OCI-LY3 (cell line): ENCODE measurements around the gene NRG3.

Experiments used
- CTCF ChIP-seq: fragments of 200-600, 300-600 bp; sonication (generic); IDR thresholded peaks from 2 replicates; pipeline ENCODE4 v1.5.1; 2014; ENCODE audit warnings: antibody characterized with exemption, low read length, low read depth
- EZH2phosphoT487 ChIP-seq: fragments of 200-600 bp; shearing (Covaris generic); IDR thresholded peaks from 2 replicates; pipeline ENCODE4 v1.6.1; 2018; ENCODE audit warnings: antibody characterized with exemption, mixed run types, low read depth

GRCh38 chr10:82282782-82283456, 407.9 kb downstream of the NRG3 start:
- TF ChIP-seq CTCF (no peak), EZH2phosphoT487 (no peak)
